HepG2 (cell line): ENCODE results near the gene CPED1. TPM values are rescaled to one million over a fixed set of nuclear protein-coding genes. Genes with fewer than 3 reads are reported as not detected.

Source experiments
- ATAC-seq: fragments of 200-7000 bp; cut with Tn5 transposase; 3 replicates; pipeline ENCODE4 v1.9.1; 2020; ENCODE audit warnings: mild to moderate bottlenecking, moderate library complexity
- BruUV-seq: library from RNA; stranded (reverse); fragments of 400-500 nt; replicated peaks from 2 replicates; lab custom pipeline; 2021; lab: Mats Ljungman, UMichigan
- CTCF ChIA-PET: fragments of 300-600 bp; formaldehyde crosslinking; extraction: SDS; loops from one replicate; lab custom pipeline; 2021; ENCODE audit warnings: low total read pairs, inconsistent platforms, low intra/inter-chr PET ratio; lab: Yijun Ruan, JAX
- POLR2A ChIA-PET: fragments of 350-600 bp; sonication (Branson Sonifier 250); formaldehyde crosslinking; loops from one replicate; lab custom pipeline; 2020; ENCODE audit warnings: antibody characterized with exemption, inconsistent platforms; lab: Yijun Ruan, JAX
- DNase-seq: peaks from one replicate; pipeline ENCODE4 v3.0.0-alpha.2; 2015; ENCODE audit warnings: low spot score
- FAIRE-seq: peaks from 3 replicates; lab custom pipeline; 2011; peaks lifted over from hg19 to GRCh38; lab: Jason Lieb, UNC
- H2AFZ ChIP-seq: one replicate; pipeline ENCODE4 v1.6.1; 2011; ENCODE audit warnings: low read length, inconsistent platforms
- H3K27ac ChIP-seq: fragments of 300-600 bp; 3 replicates; pipeline ENCODE4 v1.8.0; 2011; ENCODE audit warnings: mixed run types, mild to moderate bottlenecking, mixed read lengths, low read length, inconsistent platforms; ENCODE audit not compliant: insufficient read depth; ENCODE audit errors: extremely low read length
- H3K27me3 ChIP-seq, 2 experiments: fragments of 200-600 bp in 1 of 2; 2 replicates in 1 of 2; 3 replicates in 1 of 2; pipeline versions ENCODE4 v1.6.0 to v1.8.0; 2011; ENCODE audit warnings: low read length in 2 of 2, mild to moderate bottlenecking in 2 of 2, moderate library complexity in 2 of 2, inconsistent platforms in 1 of 2; ENCODE audit not compliant: insufficient read depth in 2 of 2, control insufficient read depth in 1 of 2
- H3K36me3 ChIP-seq, 2 experiments: fragments of 200-600 bp in 1 of 2; replicated peaks in 1 of 2; 2 replicates in 1 of 2; 3 replicates in 1 of 2; pipeline versions ENCODE4 v1.5.1 to v1.8.0; 2011; ENCODE audit warnings: low read length in 2 of 2, inconsistent platforms in 1 of 2; ENCODE audit not compliant: insufficient read depth in 2 of 2, control insufficient read depth in 1 of 2
- H3K4me1 ChIP-seq: 2 replicates; pipeline ENCODE4 v1.5.1; 2012; ENCODE audit warnings: low read length, inconsistent platforms; ENCODE audit not compliant: insufficient read depth
- H3K4me2 ChIP-seq: 2 replicates; pipeline ENCODE4 v1.6.0; 2011; ENCODE audit warnings: low read depth, low read length, inconsistent platforms
- H3K4me3 ChIP-seq, 3 experiments: fragments of 200-600 bp in 1 of 3; sonication (generic), shearing (Covaris generic) in 1 of 3; replicated peaks in 1 of 3; 2 replicates each; pipeline ENCODE4 v1.5.1; 2011 to 2016; ENCODE audit warnings: low read length in 3 of 3, inconsistent platforms in 2 of 3, low read depth in 2 of 3, mild to moderate bottlenecking in 2 of 3, control low read depth in 1 of 3, mixed read lengths in 1 of 3; ENCODE audit not compliant: insufficient read depth in 1 of 3
- H3K79me2 ChIP-seq: one replicate; pipeline ENCODE4 v1.6.1; 2011; ENCODE audit warnings: low read length, inconsistent platforms; ENCODE audit not compliant: insufficient read depth
- H3K9ac ChIP-seq: 2 replicates; pipeline ENCODE4 v1.6.0; 2011; ENCODE audit warnings: mild to moderate bottlenecking, low read depth, low read length, inconsistent platforms; ENCODE audit not compliant: insufficient read depth
- H3K9me3 ChIP-seq: 2 replicates; pipeline ENCODE4 v1.5.1; 2012; ENCODE audit warnings: mild to moderate bottlenecking, low read length
- H4K20me1 ChIP-seq: 2 replicates; pipeline ENCODE4 v1.6.0; 2011; ENCODE audit warnings: inconsistent platforms, mild to moderate bottlenecking, low read length, moderate library complexity; ENCODE audit not compliant: insufficient read depth
- ATF7 ChIP-seq, 2 experiments: fragments of 450-650 bp in 1 of 2; sonication (generic) in 1 of 2; formaldehyde crosslinking in 1 of 2; IDR thresholded peaks; 2 replicates each; pipeline versions ENCODE4 v1.4.0 to v1.6.1; 2016 to 2020; ENCODE audit warnings: antibody characterized with exemption in 1 of 2, mild to moderate bottlenecking in 1 of 2, missing genetic modification reagents in 1 of 2
- CEBPB ChIP-seq: IDR thresholded peaks from 2 replicates; pipeline ENCODE4 v1.6.1; 2011; ENCODE audit warnings: low read depth, low read length, improper control_type of control experiment, borderline replicate concordance
- FUBP1 ChIP-seq: sonication (generic); formaldehyde crosslinking; IDR thresholded peaks from 2 replicates; pipeline ENCODE4 v1.5.1; 2020; ENCODE audit warnings: missing genetic modification reagents, mild to moderate bottlenecking, borderline replicate concordance
- NFRKB ChIP-seq: fragments of 450-650 bp; IDR thresholded peaks from 2 replicates; pipeline ENCODE4 v1.6.1; 2017
- THYN1 ChIP-seq: sonication (generic); formaldehyde crosslinking; IDR thresholded peaks from 2 replicates; pipeline ENCODE4 v1.8.1; 2023; ENCODE audit warnings: low read depth, mild to moderate bottlenecking, moderate library complexity, missing genetic modification reagents, borderline replicate concordance
- UBTF ChIP-seq: sonication (generic); formaldehyde crosslinking; IDR thresholded peaks from 2 replicates; pipeline ENCODE4 v1.4.0; 2020; ENCODE audit warnings: mild to moderate bottlenecking, missing genetic modification reagents
- ZFP36L1 ChIP-seq: sonication (generic); formaldehyde crosslinking; IDR thresholded peaks from 2 replicates; pipeline ENCODE4 v1.8.0; 2022; ENCODE audit warnings: mild to moderate bottlenecking, missing genetic modification reagents, moderate library complexity
- ZFP62 ChIP-seq: sonication (generic); formaldehyde crosslinking; IDR thresholded peaks from 2 replicates; pipeline ENCODE4 v1.4.0; 2020; ENCODE audit warnings: missing genetic modification reagents
- WGBS: methylation state at CpG from one replicate; pipeline ENCODE4 v1.1.6; 2017; ENCODE audit warnings: low lambda C conversion rate; 5-methylcytosine and 5-hydroxymethylcytosine counted together
- in situ Hi-C: cut with HindIII; loops from 2 replicates; pipeline ENCODE4 v1.10.0; 2017; ENCODE audit warnings: low pct_unique_long_range_greater_than_20kb; ENCODE audit not compliant: extremely low pct_ligation_motif_present
- intact Hi-C: fragments of 100-400 bp; cut with micrococcal nuclease; formaldehyde crosslinking; loops from one replicate; pipeline ENCODE4 v1.10.0; 2022; ENCODE audit not compliant: unreplicated experiment
- polyA plus RNA-seq, 8 experiments: library from polyadenylated mRNA; depleted of rRNA in 3 of 8; stranded (reverse) in 7 of 8; unstranded in 1 of 8; fragments of >200 nt; fragmentation: Illumina TruSeq in 4 of 8; extraction: Trizol in 4 of 8; gene quantifications; 2 replicates each; pipeline versions ENCODE4 v1.2.1 to v1.2.3, GENCODE V29; 2011 to 2016; ENCODE audit warnings: low read depth in 4 of 8, missing spikeins in 1 of 8, mixed read lengths in 1 of 8; ENCODE audit not compliant: insufficient read depth in 1 of 8
- total RNA-seq, 5 experiments: library from RNA; depleted of rRNA; stranded (reverse); fragments of >200 nt; fragmentation: Illumina TruSeq; extraction: Trizol; gene quantifications; 2 replicates each; pipeline ENCODE4 v1.2.3, GENCODE V29; 2016; ENCODE audit warnings: low read depth in 1 of 5

The CPED1 gene
- total and polyA plus RNA-seq, 2 of the 13 experiments (the other 11 are each of a cell fraction or from before 2014, with no cell fraction given): 11.5 to 27.0 TPM

GRCh38 chr7:121159553-121159952 is 171.0 kb downstream of the CPED1 start:
- Histone ChIP-seq H3K36me3 (no peaks in the 10 kb centered on the region), H2AFZ (no peak overlapping the region), H4K20me1 (no peaks in the 10 kb centered on the region), H3K79me2 (no peaks in the 10 kb centered on the region), H3K4me3 (no peak overlapping the region), H3K9me3 (no peaks in the 10 kb centered on the region), H3K27me3 (no peaks in the 10 kb centered on the region), H3K4me2 (no peak overlapping the region), H3K27ac (no peak overlapping the region)
- no peak for ATAC-seq
- POLR2A ChIA-PET: no interaction called here
- intact Hi-C loops: no loop called here
- in situ Hi-C loops: no loop called here
- BruUV-seq: no TSS peak
- TF ChIP-seq ZFP62 (CRISPR knock-in tag) (no peak), THYN1 (no peak), FUBP1 (CRISPR knock-in tag) (no peak), NFRKB (no peak)
- TF ChIP-seq, all 625 proteins: peak for 0
- H3K4me1 ChIP-seq: no peaks in the 10 kb centered on the region
- no peak overlapping the region for H3K9ac ChIP-seq
- no peak for DNase-seq
- CTCF ChIA-PET: no interaction called here
- WGBS: 32% methylated on average over 3 of the region's 3 CpGs
- no peak for FAIRE-seq

- no peaks in the 10 kb centered on the region for H3K9me3 ChIP-seq
- H4K20me1 ChIP-seq: no peaks in the 10 kb centered on the region
- H3K4me3 ChIP-seq: no peak overlapping the region
- H3K79me2 ChIP-seq: no peaks in the 10 kb centered on the region
- intact Hi-C loops (no loop called here), in situ Hi-C loops (no loop called here)
- H3K4me2 ChIP-seq: no peak overlapping the region
- H3K27me3 ChIP-seq: no peaks in the 10 kb centered on the region
- H3K27ac ChIP-seq: no peak overlapping the region
- TF ChIP-seq UBTF (no peak), ZFP36L1 (CRISPR knock-in tag) (no peak), CEBPB (peak; percentile 61; the same call in 1 of the 2 replicates), ATF7 (IDR thresholded peaks at IDR 0.05) (peak; percentile 75), ATF7 (CRISPR knock-in tag; IDR thresholded peaks at IDR 0.05) (no peak)
- BruUV-seq: no TSS peak
- ATAC-seq (no peak), DNase-seq (no peak), FAIRE-seq (no peak)
- no peaks in the 10 kb centered on the region for H3K4me1 ChIP-seq
- no peak overlapping the region for H3K9ac ChIP-seq
- 53% methylated on average over 4 of the region's 4 CpGs for WGBS
- no peak overlapping the region for H2AFZ ChIP-seq
- ChIA-PET POLR2A (no interaction called here), CTCF (no interaction called here)
- no peaks in the 10 kb centered on the region for H3K36me3 ChIP-seq
These were observed 171.9 kb downstream of the CPED1 start for GRCh38 chr7:121160150-121161008.
